ENCODE results near the gene TUBA1B. TPM values are rescaled to one million over a fixed set of nuclear protein-coding genes. Genes with fewer than 3 reads are reported as not detected.

TUBA1B gene
- total RNA-seq, 1 donor from 2014 or later, result 509 TPM

GRCh38 chr12:49089821-49090773 is 41.1 kb downstream of the TUBA1B start:
- DNase-seq, result peak; percentile 64

- no peak for DNase-seq
These were observed 42.3 kb downstream of the TUBA1B start for GRCh38 chr12:49088932-49089330.

GRCh38 chr12:49088150-49088931 is 42.9 kb downstream of the TUBA1B start:
- DNase-seq, result peak; percentile 93

- no peak for DNase-seq
These were observed 45.1 kb downstream of the TUBA1B start for GRCh38 chr12:49086116-49086515.

- no peak for DNase-seq
These were observed 46.8 kb downstream of the TUBA1B start for GRCh38 chr12:49084438-49084837.

- peak; percentile 93 for DNase-seq
These were observed 51.4 kb downstream of the TUBA1B start for GRCh38 chr12:49079793-49080192.

Small RNAs within 50 kb of the gene (small RNA-seq; reads per million reads assigned to genes)
- not detected for gene RF00019 (ENCODE audit: low replicate concordance)

Other genes starting within 250 kb of the TUBA1B start
- gene FKBP11, start 205.9 kb downstream of the TUBA1B start, total RNA-seq, result 8.3 TPM
- 28.9 TPM for gene ARF3, start 173.9 kb downstream of the TUBA1B start, total RNA-seq
- gene WNT10B, start 159.7 kb downstream of the TUBA1B start, total RNA-seq, result 0.21 TPM
- not detected for gene WNT1, start 153.1 kb downstream of the TUBA1B start, total RNA-seq
- gene DDN, start 132.0 kb downstream of the TUBA1B start, total RNA-seq, result 2.4 TPM
- gene PRKAG1, start 112.6 kb downstream of the TUBA1B start, total RNA-seq, result 31.8 TPM
- gene KMT2D, start 70.6 kb downstream of the TUBA1B start, total RNA-seq, result 42.5 TPM
- 0.31 TPM for gene RHEBL1, start 61.4 kb downstream of the TUBA1B start, total RNA-seq
- 9.0 TPM for gene DHH, start 36.6 kb downstream of the TUBA1B start, total RNA-seq
- 39.8 TPM for gene LMBR1L, start 20.5 kb downstream of the TUBA1B start, total RNA-seq
- 491 TPM for gene TUBA1A, start 57.7 kb upstream of the TUBA1B start, total RNA-seq
- gene TUBA1C, start 133.7 kb upstream of the TUBA1B start, total RNA-seq, result 78.3 TPM
- 5.2 TPM for gene PRPH, start 163.8 kb upstream of the TUBA1B start, total RNA-seq
- gene TROAP, start 191.9 kb upstream of the TUBA1B start, total RNA-seq, result 7.7 TPM
- gene C1QL4, start 205.8 kb upstream of the TUBA1B start, total RNA-seq, result not detected
- gene DNAJC22, start 215.5 kb upstream of the TUBA1B start, total RNA-seq, result not detected
- 28.7 TPM for gene SPATS2, start 236.1 kb upstream of the TUBA1B start, total RNA-seq

Data from tongue (tissue), 3 donors.